ENCODE measurements around the gene WSB2.

DNA sequence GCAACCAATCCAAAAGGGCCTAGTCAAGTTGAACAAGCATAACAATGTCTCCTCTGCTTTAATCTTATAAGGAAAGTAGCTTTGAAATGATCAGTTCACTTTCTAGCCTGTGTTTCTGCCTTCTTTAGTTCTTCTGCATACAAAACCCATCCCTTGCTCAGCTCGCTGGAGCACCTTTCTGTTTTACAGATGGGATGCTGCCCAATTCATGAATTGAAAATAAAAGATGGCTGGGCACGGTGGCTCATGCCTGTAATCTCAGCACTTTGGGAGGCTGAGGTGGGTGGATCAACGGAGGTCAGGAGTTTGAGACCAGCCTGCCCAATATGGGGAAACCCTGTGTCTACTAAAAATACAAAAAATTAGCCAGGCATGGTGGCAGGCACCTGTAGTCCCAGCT, 49.0 kb downstream of the WSB2 start:
- no peak for TF ChIP-seq REST (IDR thresholded peaks at IDR 0.05; ENCODE audit: insufficient read depth in 1 of 2, low read depth in 2 of 2, low read length in 2 of 2)
- TF ChIP-seq TAF1 (IDR thresholded peaks at IDR 0.05; ENCODE audit: borderline replicate concordance, insufficient read depth, low read length): no peak
- no peak for TF ChIP-seq POLR2AphosphoS5 (IDR thresholded peaks at IDR 0.05; ENCODE audit: low read depth, low read length)
